HepG2 (cell line): ENCODE measurements around the gene ZNF491. TPM values are rescaled to one million over a fixed set of nuclear protein-coding genes. Genes with fewer than 3 reads are reported as not detected.
A peak's percentile ranks its signal among the peaks of the same experiment; 100 is the strongest.
"Not testable (repeated sequence)": the region's sequence is repeated elsewhere in the genome, so short reads cannot be mapped to it uniquely, and the experiment has no call there.

Experiments
- ATAC-seq: fragments of 200-7000 bp; cut with Tn5 transposase; 3 replicates; pipeline ENCODE4 v1.9.1; 2020; ENCODE audit warnings: mild to moderate bottlenecking, moderate library complexity
- BruUV-seq: library from RNA; stranded (reverse); fragments of 400-500 nt; replicated peaks from 2 replicates; lab custom pipeline; 2021; lab: Mats Ljungman, UMichigan
- CTCF ChIA-PET: fragments of 300-600 bp; formaldehyde crosslinking; extraction: SDS; loops from one replicate; lab custom pipeline; 2021; ENCODE audit warnings: low total read pairs, inconsistent platforms, low intra/inter-chr PET ratio; lab: Yijun Ruan, JAX
- POLR2A ChIA-PET: fragments of 350-600 bp; sonication (Branson Sonifier 250); formaldehyde crosslinking; loops from one replicate; lab custom pipeline; 2020; ENCODE audit warnings: antibody characterized with exemption, inconsistent platforms; lab: Yijun Ruan, JAX
- DNase-seq: peaks from one replicate; pipeline ENCODE4 v3.0.0-alpha.2; 2015; ENCODE audit warnings: low spot score
- FAIRE-seq: peaks from 3 replicates; lab custom pipeline; 2011; peaks lifted over from hg19 to GRCh38; lab: Jason Lieb, UNC
- H2AFZ ChIP-seq: one replicate; pipeline ENCODE4 v1.6.1; 2011; ENCODE audit warnings: low read length, inconsistent platforms
- H3K27ac ChIP-seq: fragments of 300-600 bp; 3 replicates; pipeline ENCODE4 v1.8.0; 2011; ENCODE audit warnings: mixed run types, mild to moderate bottlenecking, mixed read lengths, low read length, inconsistent platforms; ENCODE audit not compliant: insufficient read depth; ENCODE audit errors: extremely low read length
- H3K27me3 ChIP-seq, 2 experiments: fragments of 200-600 bp in 1 of 2; 2 replicates in 1 of 2; 3 replicates in 1 of 2; pipeline versions ENCODE4 v1.6.0 to v1.8.0; 2011; ENCODE audit warnings: low read length in 2 of 2, mild to moderate bottlenecking in 2 of 2, moderate library complexity in 2 of 2, inconsistent platforms in 1 of 2; ENCODE audit not compliant: insufficient read depth in 2 of 2, control insufficient read depth in 1 of 2
- H3K36me3 ChIP-seq, 2 experiments: fragments of 200-600 bp in 1 of 2; replicated peaks in 1 of 2; 2 replicates in 1 of 2; 3 replicates in 1 of 2; pipeline versions ENCODE4 v1.5.1 to v1.8.0; 2011; ENCODE audit warnings: low read length in 2 of 2, inconsistent platforms in 1 of 2; ENCODE audit not compliant: insufficient read depth in 2 of 2, control insufficient read depth in 1 of 2
- H3K4me1 ChIP-seq: 2 replicates; pipeline ENCODE4 v1.5.1; 2012; ENCODE audit warnings: low read length, inconsistent platforms; ENCODE audit not compliant: insufficient read depth
- H3K4me2 ChIP-seq: 2 replicates; pipeline ENCODE4 v1.6.0; 2011; ENCODE audit warnings: low read depth, low read length, inconsistent platforms
- H3K4me3 ChIP-seq, 3 experiments: fragments of 200-600 bp in 1 of 3; sonication (generic), shearing (Covaris generic) in 1 of 3; replicated peaks in 1 of 3; 2 replicates each; pipeline ENCODE4 v1.5.1; 2011 to 2016; ENCODE audit warnings: low read length in 3 of 3, inconsistent platforms in 2 of 3, low read depth in 2 of 3, mild to moderate bottlenecking in 2 of 3, control low read depth in 1 of 3, mixed read lengths in 1 of 3; ENCODE audit not compliant: insufficient read depth in 1 of 3
- H3K79me2 ChIP-seq: one replicate; pipeline ENCODE4 v1.6.1; 2011; ENCODE audit warnings: low read length, inconsistent platforms; ENCODE audit not compliant: insufficient read depth
- H3K9ac ChIP-seq: 2 replicates; pipeline ENCODE4 v1.6.0; 2011; ENCODE audit warnings: mild to moderate bottlenecking, low read depth, low read length, inconsistent platforms; ENCODE audit not compliant: insufficient read depth
- H3K9me3 ChIP-seq: 2 replicates; pipeline ENCODE4 v1.5.1; 2012; ENCODE audit warnings: mild to moderate bottlenecking, low read length
- H4K20me1 ChIP-seq: 2 replicates; pipeline ENCODE4 v1.6.0; 2011; ENCODE audit warnings: inconsistent platforms, mild to moderate bottlenecking, low read length, moderate library complexity; ENCODE audit not compliant: insufficient read depth
- FOSL2 ChIP-seq: sonication (generic); formaldehyde crosslinking; IDR thresholded peaks from 2 replicates; pipeline ENCODE4 v1.4.0; 2020; ENCODE audit warnings: missing genetic modification reagents
- GATAD1 ChIP-seq: IDR thresholded peaks from 2 replicates; pipeline ENCODE4 v1.6.1; 2016; ENCODE audit warnings: missing genetic modification reagents, missing compliant biosample characterization
- KLF15 ChIP-seq: sonication (generic); formaldehyde crosslinking; IDR thresholded peaks from 2 replicates; pipeline ENCODE4 v1.8.1; 2023; ENCODE audit warnings: borderline replicate concordance, mild to moderate bottlenecking, inconsistent platforms, missing genetic modification reagents, mixed read lengths
- NBN ChIP-seq: fragments of 450-650 bp; conservative IDR thresholded peaks from 2 replicates; pipeline ENCODE4 v1.6.1; 2017
- NFYB ChIP-seq: sonication (generic); formaldehyde crosslinking; IDR thresholded peaks from 2 replicates; pipeline ENCODE4 v1.4.0; 2020; ENCODE audit warnings: missing genetic modification reagents
- TEF ChIP-seq: sonication (generic); formaldehyde crosslinking; IDR thresholded peaks from 2 replicates; pipeline ENCODE4 v1.5.0; 2020; ENCODE audit warnings: missing genetic modification reagents
- U2AF2 ChIP-seq: fragments of 200-400 bp; formaldehyde crosslinking; IDR thresholded peaks from 2 replicates; pipeline ENCODE4 v1.6.1; 2017; ENCODE audit warnings: low read depth, mild to moderate bottlenecking, low read length
- ZNF121 ChIP-seq: sonication (generic); formaldehyde crosslinking; IDR thresholded peaks from 2 replicates; pipeline ENCODE4 v1.5.0; 2020; ENCODE audit warnings: mild to moderate bottlenecking, missing genetic modification reagents
- ZNF124 ChIP-seq: sonication (generic); formaldehyde crosslinking; IDR thresholded peaks from 2 replicates; pipeline ENCODE4 v1.4.0; 2020; ENCODE audit warnings: missing genetic modification reagents
- ZNF138 ChIP-seq: sonication (generic); formaldehyde crosslinking; IDR thresholded peaks from 2 replicates; pipeline ENCODE4 v1.5.0; 2020; ENCODE audit warnings: mild to moderate bottlenecking, low read depth, missing genetic modification reagents
- ZNF18 ChIP-seq: sonication (generic); formaldehyde crosslinking; IDR thresholded peaks from 2 replicates; pipeline ENCODE4 v1.8.0; 2022; ENCODE audit warnings: mild to moderate bottlenecking, missing genetic modification reagents; ENCODE audit not compliant: insufficient replicate concordance
- ZNF280D ChIP-seq: sonication (generic); formaldehyde crosslinking; IDR thresholded peaks from 2 replicates; pipeline ENCODE4 v1.5.1; 2020; ENCODE audit warnings: mild to moderate bottlenecking, missing genetic modification reagents
- ZNF296 ChIP-seq: sonication (generic); formaldehyde crosslinking; conservative IDR thresholded peaks from 2 replicates; pipeline ENCODE4 v1.5.0; 2020; ENCODE audit warnings: mild to moderate bottlenecking, missing genetic modification reagents
- ZNF484 ChIP-seq: sonication (generic); formaldehyde crosslinking; IDR thresholded peaks from 2 replicates; pipeline ENCODE4 v1.5.1; 2020; ENCODE audit warnings: mild to moderate bottlenecking, low read depth, missing genetic modification reagents, borderline replicate concordance
- WGBS: methylation state at CpG from one replicate; pipeline ENCODE4 v1.1.6; 2017; ENCODE audit warnings: low lambda C conversion rate; 5-methylcytosine and 5-hydroxymethylcytosine counted together
- in situ Hi-C: cut with HindIII; loops from 2 replicates; pipeline ENCODE4 v1.10.0; 2017; ENCODE audit warnings: low pct_unique_long_range_greater_than_20kb; ENCODE audit not compliant: extremely low pct_ligation_motif_present
- intact Hi-C: fragments of 100-400 bp; cut with micrococcal nuclease; formaldehyde crosslinking; loops from one replicate; pipeline ENCODE4 v1.10.0; 2022; ENCODE audit not compliant: unreplicated experiment
- polyA plus RNA-seq, 8 experiments: library from polyadenylated mRNA; depleted of rRNA in 3 of 8; stranded (reverse) in 7 of 8; unstranded in 1 of 8; fragments of >200 nt; fragmentation: Illumina TruSeq in 4 of 8; extraction: Trizol in 4 of 8; gene quantifications; 2 replicates each; pipeline versions ENCODE4 v1.2.1 to v1.2.3, GENCODE V29; 2011 to 2016; ENCODE audit warnings: low read depth in 4 of 8, missing spikeins in 1 of 8, mixed read lengths in 1 of 8; ENCODE audit not compliant: insufficient read depth in 1 of 8
- total RNA-seq, 5 experiments: library from RNA; depleted of rRNA; stranded (reverse); fragments of >200 nt; fragmentation: Illumina TruSeq; extraction: Trizol; gene quantifications; 2 replicates each; pipeline ENCODE4 v1.2.3, GENCODE V29; 2016; ENCODE audit warnings: low read depth in 1 of 5

The ZNF491 gene
- total and polyA plus RNA-seq, 2 of the 13 experiments (the other 11 are each of a cell fraction or from before 2014, with no cell fraction given), result 0.57 to 2.2 TPM

- CTCF ChIA-PET, FAIRE-seq, H4K20me1 ChIP-seq, H3K4me2 ChIP-seq, H3K4me1 ChIP-seq, POLR2A ChIA-PET, H3K4me3 ChIP-seq, in situ Hi-C loops, H3K79me2 ChIP-seq, H3K9ac ChIP-seq, H2AFZ ChIP-seq, intact Hi-C loops, BruUV-seq, H3K27me3 ChIP-seq, H3K27ac ChIP-seq, H3K9me3 ChIP-seq: not testable (repeated sequence)
- DNase-seq, result peak; percentile 24
- ATAC-seq, result peak; percentile 66; the same call in 2 of the 3 replicates
- TF ChIP-seq FOSL2, result peak; percentile 32; the same call in 1 of the 2 replicates
- TF ChIP-seq ZNF18 (CRISPR knock-in tag), result peak; percentile 84
- peaks cover 3 to 18% of the 10 kb centered on the region in 2 experiments for H3K36me3 ChIP-seq
- WGBS, result 13% methylated on average over 2 of the region's 2 CpGs
These were observed 37.3 kb downstream of the ZNF491 start for GRCh38 chr19:11835626-11836066.

GRCh38 chr19:11843722-11844121 lies 45.4 kb downstream of the ZNF491 start:
- intact Hi-C loops, result no loop called here
- Histone ChIP-seq H3K4me1 (peaks cover 28% of the 10 kb centered on the region), H3K27ac (no peak overlapping the region), H2AFZ (no peak overlapping the region), H3K79me2 (no peaks in the 10 kb centered on the region), H3K27me3 (peaks cover 0 to 3% of the 10 kb centered on the region in 2 experiments; a peak in 1 of 5 replicates), H3K9ac (no peak overlapping the region), H3K9me3 (no peaks in the 10 kb centered on the region), H3K4me2 (no peak overlapping the region), H3K36me3 (no peaks in the 10 kb centered on the region), H3K4me3 (no peak overlapping the region), H4K20me1 (no peaks in the 10 kb centered on the region)
- in situ Hi-C loops, result no loop called here
- WGBS, result 7% methylated on average over 2 of the region's 2 CpGs
- ChIA-PET CTCF (no interaction called here), POLR2A (no interaction called here)
- FAIRE-seq, result no peak
- no peak for ATAC-seq
- no peak for DNase-seq
- BruUV-seq, result no TSS peak
- TF ChIP-seq NFYB (CRISPR knock-in tag) (no peak), ZNF124 (CRISPR knock-in tag) (no peak), ZNF121 (CRISPR knock-in tag) (no peak), ZNF280D (no peak), KLF15 (CRISPR knock-in tag) (no peak), TEF (no peak), ZNF296 (CRISPR knock-in tag) (no peak), NBN (no peak), ZNF138 (CRISPR knock-in tag) (no peak), U2AF2 (no peak), GATAD1 (CRISPR knock-in tag) (no peak), ZNF484 (CRISPR knock-in tag) (no peak)
